ENCODE results near the gene PDZRN3. TPM values are rescaled to one million over a fixed set of nuclear protein-coding genes. Genes with fewer than 3 reads are reported as not detected.
A peak's percentile ranks its signal among the peaks of the same experiment; 100 is the strongest.

The PDZRN3 gene
- total RNA-seq, 2 donors from 2014 or later, result 6.1 to 10.4 TPM

DNA sequence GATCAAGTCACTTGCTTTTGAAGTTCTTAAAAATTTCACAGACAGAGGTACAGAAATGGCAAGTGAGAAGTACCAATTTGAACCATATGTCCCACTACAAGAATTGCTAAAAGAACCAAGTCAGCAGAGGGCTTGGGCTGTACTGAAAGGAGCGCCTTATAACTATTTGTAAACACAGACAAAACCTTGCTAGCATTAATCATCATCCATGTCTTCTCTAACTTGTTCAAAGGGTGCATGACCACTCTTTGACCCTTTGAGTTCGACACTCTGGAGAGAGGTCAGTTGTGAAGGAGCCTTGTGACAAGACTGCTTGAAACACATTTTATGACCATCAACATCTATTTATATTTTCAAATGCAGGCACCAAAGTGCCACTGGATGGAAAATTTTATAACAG is 191.7 kb downstream of the PDZRN3 start:
- 92 to 93% methylated on average over 2 of the region's 2 CpGs for WGBS, 2 experiments (ENCODE audit: insufficient coverage in 1 of 2, insufficient read length in 1 of 2)
- TF ChIP-seq, protein P1, sequence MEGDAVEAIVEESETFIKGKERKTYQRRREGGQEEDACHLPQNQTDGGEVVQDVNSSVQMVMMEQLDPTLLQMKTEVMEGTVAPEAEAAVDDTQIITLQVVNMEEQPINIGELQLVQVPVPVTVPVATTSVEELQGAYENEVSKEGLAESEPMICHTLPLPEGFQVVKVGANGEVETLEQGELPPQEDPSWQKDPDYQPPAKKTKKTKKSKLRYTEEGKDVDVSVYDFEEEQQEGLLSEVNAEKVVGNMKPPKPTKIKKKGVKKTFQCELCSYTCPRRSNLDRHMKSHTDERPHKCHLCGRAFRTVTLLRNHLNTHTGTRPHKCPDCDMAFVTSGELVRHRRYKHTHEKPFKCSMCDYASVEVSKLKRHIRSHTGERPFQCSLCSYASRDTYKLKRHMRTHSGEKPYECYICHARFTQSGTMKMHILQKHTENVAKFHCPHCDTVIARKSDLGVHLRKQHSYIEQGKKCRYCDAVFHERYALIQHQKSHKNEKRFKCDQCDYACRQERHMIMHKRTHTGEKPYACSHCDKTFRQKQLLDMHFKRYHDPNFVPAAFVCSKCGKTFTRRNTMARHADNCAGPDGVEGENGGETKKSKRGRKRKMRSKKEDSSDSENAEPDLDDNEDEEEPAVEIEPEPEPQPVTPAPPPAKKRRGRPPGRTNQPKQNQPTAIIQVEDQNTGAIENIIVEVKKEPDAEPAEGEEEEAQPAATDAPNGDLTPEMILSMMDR (conservative IDR thresholded peaks at IDR 0.05), result no peak
- Mint-ChIP-seq H3K27ac (no peak overlapping the region), H3K4me1 (peaks cover 16% of the 10 kb centered on the region), H3K36me3 (ENCODE audit: low read depth) (no peaks in the 10 kb centered on the region), H3K27me3 (ENCODE audit: insufficient read depth) (no peaks in the 10 kb centered on the region), H3K9me3 (no peaks in the 10 kb centered on the region), H3K4me3 (no peak overlapping the region)
- H3K4me1 ChIP-seq (ENCODE audit: control insufficient read depth, insufficient read depth, low read length), result peaks cover 2% of the 10 kb centered on the region
- no peaks in the 10 kb centered on the region for H3K9me3 ChIP-seq (ENCODE audit: control insufficient read depth, low read length)
- no peak overlapping the region for H3K9ac ChIP-seq (ENCODE audit: extremely low read depth, low read length, poor library complexity, severe bottlenecking)
- no peaks in the 10 kb centered on the region for H3K36me3 ChIP-seq (ENCODE audit: control insufficient read depth, insufficient read depth, low read length)
- H3K27ac ChIP-seq (ENCODE audit: low read depth, low read length), result no peak overlapping the region
- H3K27me3 ChIP-seq (ENCODE audit: control insufficient read depth, insufficient read depth, low read length, poor library complexity, severe bottlenecking), result no peaks in the 10 kb centered on the region
- no peak for DNase-seq
- no peak overlapping the region for H3K4me3 ChIP-seq (ENCODE audit: low read length)

DNA sequence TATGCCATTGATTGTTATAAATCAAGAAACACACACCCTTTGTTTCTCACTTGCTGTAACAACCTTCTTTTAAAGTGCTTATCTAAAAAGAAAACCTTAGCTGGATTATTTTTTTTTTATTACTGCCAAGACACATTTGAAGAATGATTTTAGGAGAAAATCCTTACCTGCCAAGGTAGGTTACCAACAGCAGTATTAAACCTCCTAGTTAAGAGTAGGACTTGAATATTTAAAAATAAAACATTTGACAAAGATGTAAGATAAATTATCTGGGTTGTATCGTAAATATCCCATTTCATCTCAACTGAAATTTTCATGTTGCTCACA is 192.1 kb downstream of the PDZRN3 start:
- no peak overlapping the region for H3K27ac Mint-ChIP-seq
- TF ChIP-seq, protein P1 (conservative IDR thresholded peaks at IDR 0.05), result peak; percentile 19
- no peak for DNase-seq
- no peak overlapping the region for H3K4me3 Mint-ChIP-seq
- peaks cover 16% of the 10 kb centered on the region for H3K4me1 Mint-ChIP-seq
- no peaks in the 10 kb centered on the region for H3K27me3 Mint-ChIP-seq (ENCODE audit: insufficient read depth)
- no peak overlapping the region for H3K9ac ChIP-seq (ENCODE audit: extremely low read depth, low read length, poor library complexity, severe bottlenecking)
- 94 to 100% methylated on average over 1 of the region's 1 CpG for WGBS, 2 experiments (ENCODE audit: insufficient coverage in 1 of 2, insufficient read length in 1 of 2)
- H3K27me3 ChIP-seq (ENCODE audit: control insufficient read depth, insufficient read depth, low read length, poor library complexity, severe bottlenecking), result no peaks in the 10 kb centered on the region
- no peaks in the 10 kb centered on the region for H3K9me3 Mint-ChIP-seq
- no peaks in the 10 kb centered on the region for H3K36me3 Mint-ChIP-seq (ENCODE audit: low read depth)
- no peak overlapping the region for H3K27ac ChIP-seq (ENCODE audit: low read depth, low read length)
- H3K36me3 ChIP-seq (ENCODE audit: control insufficient read depth, insufficient read depth, low read length), result no peaks in the 10 kb centered on the region
- H3K4me3 ChIP-seq (ENCODE audit: low read length), result no peak overlapping the region
- no peaks in the 10 kb centered on the region for H3K9me3 ChIP-seq (ENCODE audit: control insufficient read depth, low read length)
- peaks cover 2% of the 10 kb centered on the region for H3K4me1 ChIP-seq (ENCODE audit: control insufficient read depth, insufficient read depth, low read length)

DNA sequence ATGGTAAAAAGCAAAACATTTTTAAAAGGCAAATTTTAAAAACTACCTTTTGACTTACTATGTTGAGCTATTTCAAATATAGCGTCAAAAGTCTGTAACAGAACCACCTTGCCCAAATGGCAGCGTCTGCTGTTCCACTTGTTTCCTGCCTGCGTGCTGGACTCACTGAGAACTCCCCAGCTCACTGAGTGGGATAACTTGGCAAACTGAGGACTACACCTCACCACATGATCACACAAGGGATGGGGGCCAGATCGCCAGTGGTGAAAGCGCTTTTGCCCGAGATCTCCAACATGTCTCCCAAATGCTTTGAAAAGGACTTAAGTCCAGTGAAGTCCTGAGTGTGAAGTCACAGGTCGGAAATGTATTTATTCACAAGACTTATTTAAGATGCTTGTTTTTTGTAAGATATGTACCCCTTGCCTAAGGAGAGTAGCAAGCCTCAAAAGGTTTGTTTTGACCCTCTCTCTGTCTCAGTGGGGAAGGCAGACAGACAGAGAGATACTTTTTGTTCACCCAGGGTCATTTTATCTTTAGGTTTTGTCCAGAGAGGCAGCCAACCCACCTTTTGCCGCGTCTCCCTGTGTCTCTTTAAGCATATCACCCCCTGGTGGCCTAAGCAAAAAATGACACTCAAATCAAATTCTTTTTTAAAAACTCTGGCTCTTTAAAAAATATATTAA is 192.6 kb downstream of the PDZRN3 start:
- Mint-ChIP-seq H3K36me3 (ENCODE audit: low read depth) (no peaks in the 10 kb centered on the region), H3K27ac (no peak overlapping the region), H3K4me3 (no peak overlapping the region), H3K9me3 (no peaks in the 10 kb centered on the region), H3K4me1 (peaks cover 16% of the 10 kb centered on the region), H3K27me3 (ENCODE audit: insufficient read depth) (no peaks in the 10 kb centered on the region)
- Histone ChIP-seq H3K27me3 (ENCODE audit: control insufficient read depth, insufficient read depth, low read length, poor library complexity, severe bottlenecking) (no peaks in the 10 kb centered on the region), H3K36me3 (ENCODE audit: control insufficient read depth, insufficient read depth, low read length) (no peaks in the 10 kb centered on the region), H3K9ac (ENCODE audit: extremely low read depth, low read length, poor library complexity, severe bottlenecking) (no peak overlapping the region), H3K4me3 (ENCODE audit: low read length) (no peak overlapping the region), H3K9me3 (ENCODE audit: control insufficient read depth, low read length) (no peaks in the 10 kb centered on the region), H3K27ac (ENCODE audit: low read depth, low read length) (no peak overlapping the region), H3K4me1 (ENCODE audit: control insufficient read depth, insufficient read depth, low read length) (peaks cover 2% of the 10 kb centered on the region)
- 67 to 98% methylated on average over 6 to 9 of the region's 9 CpGs for WGBS, 2 experiments (ENCODE audit: insufficient coverage in 1 of 2, insufficient read length in 1 of 2)
- peak; percentile 61 for DNase-seq
- TF ChIP-seq, protein P1 (conservative IDR thresholded peaks at IDR 0.05), result peak; percentile 87

Data from endodermal cell (in vitro differentiated cells).